Activated CD4-positive, alpha-beta T cell treated with anti-CD3 and anti-CD28 coated beads, Interleukin-2, amount 50 U/mL, for 24 hours (primary cell): Measurements from ENCODE around the gene DPT.
"Not testable (repeated sequence)": the region's sequence is repeated elsewhere in the genome, so short reads cannot be mapped to it uniquely, and the experiment has no call there.

Experiments
- DNase-seq, 2 donors: peaks; one replicate each; pipeline ENCODE4 v3.0.0-alpha.2; 2020; ENCODE audit warnings: low read depth in 1 of 2, low spot score in 1 of 2

Gene DPT

GRCh38 chr1:168728473-168729404 is at the start of gene DPT:
TSS of gene DPT (minus strand) at chr1:168729206. CDS start at chr1:168729174, 32 bp downstream.
- no peak for DNase-seq

GRCh38 chr1:168775366-168775765 is 46.4 kb upstream of the DPT start:
- no peak for DNase-seq

DNA sequence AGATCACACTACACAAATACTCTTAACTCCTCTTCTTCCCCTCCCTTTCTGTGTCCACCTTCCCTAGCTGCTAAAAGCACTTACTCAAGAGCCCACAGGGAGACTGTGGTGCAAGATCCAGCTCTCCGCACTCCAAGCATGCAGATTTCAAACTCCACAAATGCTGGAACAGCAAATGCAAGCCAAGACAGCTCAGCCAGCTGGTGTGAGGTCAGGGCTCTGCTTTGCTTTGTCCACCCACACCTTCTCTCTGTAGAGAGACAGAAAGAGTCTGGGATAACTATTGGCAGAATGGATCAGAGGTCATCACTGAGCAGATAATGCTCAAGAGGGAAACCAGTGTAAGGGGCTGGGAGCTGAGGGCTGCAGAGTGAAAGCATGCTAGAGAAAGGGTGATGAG is 45.2 kb upstream of the DPT start:
- no peak for DNase-seq

DNA sequence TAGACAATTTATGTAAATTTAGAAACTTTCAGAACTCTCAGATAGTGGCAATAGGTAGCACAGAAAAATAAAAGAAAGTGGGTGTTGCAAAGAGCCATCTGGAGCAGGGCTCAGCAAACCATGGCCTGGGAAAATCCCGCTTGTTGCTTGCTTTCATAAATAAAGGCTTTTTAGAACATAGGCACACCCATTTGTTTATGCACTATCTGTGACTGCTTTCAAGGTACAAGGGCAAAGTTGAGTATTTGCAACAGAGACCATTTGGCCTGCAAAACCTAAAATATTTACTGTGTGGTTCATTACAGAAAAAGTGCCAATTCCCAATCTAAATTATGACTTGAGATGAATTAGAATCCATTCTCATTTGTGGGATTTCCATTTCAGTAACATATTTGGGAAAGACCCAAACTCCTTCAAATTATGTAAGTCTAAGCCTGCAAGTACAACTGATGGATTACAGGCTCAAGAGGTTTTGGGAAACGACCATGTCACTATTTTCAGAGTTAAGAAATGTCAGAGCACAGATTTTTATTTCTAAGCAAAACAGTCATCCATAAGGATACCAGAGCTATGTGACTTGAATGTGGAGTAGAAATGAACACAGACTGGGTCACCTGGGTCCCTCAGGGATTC is 43.5 kb upstream of the DPT start:
- no peak for DNase-seq

GRCh38 chr1:168771104-168771630 is 42.2 kb upstream of the DPT start:
- DNase-seq: no peak

DNA sequence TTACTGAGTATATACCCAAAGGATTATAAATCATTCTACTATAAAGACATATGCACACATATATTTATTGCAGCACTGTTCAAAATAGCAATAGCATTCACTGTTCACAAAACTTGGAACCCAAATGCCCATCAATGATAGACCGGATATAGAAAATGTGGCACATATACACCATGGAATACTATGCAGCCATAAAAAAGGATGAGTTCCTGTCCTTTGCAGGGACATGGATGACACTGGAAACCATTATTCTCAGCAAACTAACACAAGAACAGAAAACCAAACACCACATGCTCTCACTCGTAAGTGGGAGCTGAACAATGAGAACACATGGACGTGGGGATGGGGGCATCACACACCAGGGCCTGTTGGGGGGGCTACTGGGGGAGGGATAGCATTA is 40.9 kb upstream of the DPT start:
- not testable (repeated sequence) for DNase-seq

DNA sequence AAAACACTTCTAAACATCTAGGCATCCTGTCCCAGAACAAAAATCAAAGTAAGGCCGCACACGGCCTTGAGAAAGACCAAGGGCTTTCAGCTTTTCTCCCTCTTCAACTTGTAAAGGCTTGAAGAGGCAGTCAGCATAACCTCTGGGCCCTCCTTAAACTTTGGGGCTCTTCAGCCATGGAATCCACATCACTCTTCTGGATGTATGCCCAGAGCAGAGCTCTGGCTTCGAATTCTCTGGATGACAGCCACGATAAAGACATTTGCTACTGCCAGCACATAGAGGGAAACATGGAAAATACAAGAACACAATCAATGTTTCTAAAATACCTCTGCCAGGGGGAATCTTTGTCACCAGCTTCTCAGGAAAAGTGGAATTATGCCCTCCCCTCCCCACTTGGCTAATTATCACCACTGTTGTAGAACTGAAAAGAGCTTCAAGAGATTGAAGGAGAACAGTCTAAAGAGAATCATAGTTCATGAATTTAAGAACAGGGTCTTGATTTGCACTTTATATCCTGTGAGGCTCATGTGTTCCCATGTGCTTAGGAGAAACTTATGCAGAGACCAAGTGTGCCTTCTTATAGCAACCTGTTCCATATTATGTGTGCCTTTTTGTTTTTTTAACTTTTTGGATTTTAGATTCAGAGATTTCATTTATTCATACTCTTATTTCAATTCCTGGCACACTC is 39.0 kb upstream of the DPT start:
- DNase-seq: no peak

DNA sequence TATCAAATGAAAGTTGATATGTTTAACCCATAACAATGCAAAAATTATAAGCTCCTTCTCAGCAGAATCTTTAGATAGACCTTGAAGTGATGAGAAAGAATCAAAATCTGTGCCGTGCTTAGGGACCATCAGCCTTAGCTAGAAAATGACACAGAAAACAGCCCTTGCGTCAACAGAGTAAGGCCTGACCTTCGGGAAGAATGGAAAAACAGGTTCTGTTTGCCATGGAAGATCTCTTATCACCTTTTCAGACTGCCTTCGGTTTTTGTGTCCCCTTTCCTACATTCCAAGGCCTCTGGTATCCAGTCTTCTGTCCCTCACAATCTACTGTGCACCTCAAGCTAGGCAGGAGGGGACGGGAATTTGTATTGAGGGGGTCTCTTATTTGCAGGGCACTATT is 37.6 kb upstream of the DPT start:
- DNase-seq: no peak

DNA sequence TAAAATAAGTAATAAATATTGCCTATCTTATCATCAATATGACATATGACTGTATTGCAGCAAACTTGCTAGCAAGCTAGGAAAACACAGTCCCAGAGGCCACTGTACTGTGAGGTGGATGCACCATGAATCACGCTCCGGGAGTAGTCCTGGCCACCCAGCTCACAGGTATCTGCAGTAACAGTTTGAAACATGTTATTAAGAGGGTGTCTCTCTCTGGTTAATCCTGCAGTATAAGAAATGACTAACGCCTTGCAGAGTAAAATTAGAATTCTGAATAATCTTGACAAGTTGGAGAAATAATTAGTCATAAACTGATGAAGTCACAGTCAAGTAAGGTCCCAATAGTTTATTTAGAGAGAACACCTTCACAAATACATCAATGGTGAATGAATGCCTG is 34.0 kb upstream of the DPT start:
- peak in 1 of 2 donors; percentile 8 for DNase-seq

GRCh38 chr1:168762473-168762872 is 33.5 kb upstream of the DPT start:
- DNase-seq: no peak

DNA sequence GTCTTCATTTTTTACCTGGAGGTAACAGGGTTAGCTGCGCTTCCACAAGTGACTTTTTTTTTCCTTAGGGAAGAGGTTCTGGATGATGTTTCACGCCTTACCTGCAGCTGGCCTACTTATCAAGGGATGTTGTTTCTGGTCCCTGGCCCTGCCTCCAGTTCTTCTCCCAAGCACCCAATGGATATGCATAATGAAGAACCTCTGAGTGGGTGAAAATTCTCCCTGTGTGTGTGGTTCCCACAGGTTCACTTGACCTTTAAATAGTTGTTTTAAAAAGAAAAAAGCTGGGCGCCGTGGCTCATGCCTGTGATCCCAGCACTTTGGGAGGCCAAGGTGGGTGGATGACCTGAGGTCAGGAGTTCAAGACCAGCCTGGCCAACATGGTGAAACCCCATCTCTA is 31.8 kb upstream of the DPT start:
- no peak for DNase-seq

GRCh38 chr1:168760241-168760640 is 31.2 kb upstream of the DPT start:
- DNase-seq: no peak

GRCh38 chr1:168759077-168759476 is 30.1 kb upstream of the DPT start:
- DNase-seq: no peak

DNA sequence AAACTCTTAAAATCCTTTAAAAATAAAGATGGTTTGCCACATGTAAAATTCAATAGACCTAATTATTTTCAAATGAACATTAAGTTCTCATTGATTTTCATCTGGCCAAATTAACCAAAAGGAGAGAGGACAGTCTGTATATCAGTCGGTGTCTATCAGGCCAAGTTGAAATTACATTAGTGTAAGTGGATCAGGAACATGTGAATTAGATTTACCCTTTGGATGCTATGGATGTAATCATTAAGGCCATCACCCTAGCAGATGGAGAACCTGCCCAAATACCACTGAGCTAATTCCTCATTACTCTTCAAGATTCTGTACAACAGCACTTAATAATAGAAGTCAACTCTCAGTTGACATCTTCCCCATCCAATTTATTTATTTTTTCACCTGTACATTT is 29.5 kb upstream of the DPT start:
- DNase-seq: no peak

DNA sequence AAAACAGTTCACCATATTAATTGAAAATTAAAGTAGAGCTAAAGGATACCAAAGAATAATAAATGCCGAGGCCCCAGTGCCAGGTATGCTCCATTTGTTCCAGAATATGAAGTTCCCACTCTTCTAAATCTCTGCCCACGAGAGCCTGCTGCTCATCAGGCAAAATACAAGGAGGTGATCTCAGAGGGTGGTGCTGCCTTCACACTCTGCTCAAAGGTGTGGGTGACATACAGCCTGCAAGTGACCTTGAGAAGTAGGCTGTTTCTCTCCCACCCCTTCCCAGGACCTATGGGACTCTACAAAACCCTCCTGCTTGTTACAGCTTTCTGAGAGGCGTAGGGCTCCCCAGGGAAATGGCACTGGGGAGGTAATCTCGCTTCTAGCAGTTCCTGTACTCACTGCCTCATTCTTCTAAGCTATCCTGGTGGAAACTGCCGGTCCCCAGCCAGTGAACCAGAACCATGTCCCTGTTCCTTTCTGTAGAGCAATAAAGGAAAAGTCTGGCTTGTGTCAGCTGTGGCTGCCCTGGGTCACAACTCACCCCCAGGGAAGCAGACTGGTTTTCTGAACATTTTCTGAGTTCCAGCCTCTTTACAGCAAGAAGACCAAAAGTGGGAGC is 26.9 kb upstream of the DPT start:
- no peak for DNase-seq

DNA sequence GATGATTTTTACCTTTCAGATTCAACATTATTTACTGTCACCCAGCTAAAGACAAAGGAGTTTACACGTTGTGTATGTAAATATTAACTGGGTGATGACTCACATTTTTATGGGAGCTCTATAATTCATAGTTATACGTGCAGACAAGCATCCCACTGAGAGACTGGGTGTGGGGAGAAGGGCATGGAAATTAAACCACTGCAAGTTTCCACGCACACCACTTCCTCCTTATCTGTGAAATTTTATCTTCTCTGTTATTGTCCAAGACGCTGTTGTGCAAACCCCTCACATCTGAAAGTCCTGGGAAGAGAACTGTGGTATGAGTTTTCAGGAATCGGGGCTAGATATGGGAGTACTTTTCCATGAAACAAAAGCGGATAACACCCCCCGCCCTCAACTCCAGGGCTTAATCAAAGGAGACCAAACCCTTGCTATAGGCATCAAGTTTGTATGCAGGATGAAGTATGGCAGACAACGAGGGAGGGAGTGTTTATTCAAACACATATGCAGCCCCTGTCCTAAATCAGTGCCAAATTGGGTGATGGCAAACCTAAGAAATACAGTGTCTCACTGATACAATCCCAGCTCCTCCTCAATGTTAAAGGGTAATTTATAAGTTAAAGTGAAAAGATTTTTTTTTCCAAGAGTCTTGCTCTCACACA is 23.3 kb upstream of the DPT start:
- no peak for DNase-seq

- DNase-seq: no peak
Observed at GRCh38 chr1:168751195-168751650, 22.2 kb upstream of the DPT start.

GRCh38 chr1:168742994-168743650 is 14.1 kb upstream of the DPT start:
- no peak for DNase-seq

- DNase-seq: no peak
Observed at GRCh38 chr1:168742386-168742785, 13.4 kb upstream of the DPT start.

GRCh38 chr1:168739908-168740307 is 10.9 kb upstream of the DPT start:
- DNase-seq: no peak
